GM18505 (cell line): Measurements from ENCODE around the gene PARD6G.

Experiments
- ATAC-seq: cut with Tn5 transposase; IDR thresholded peaks from one replicate; pipeline ENCODE4 v1.9.1; 2021; ENCODE audit not compliant: unreplicated experiment
- POLR2A ChIP-seq: IDR thresholded peaks from 4 replicates; pipeline ENCODE4 v1.6.1; 2011; ENCODE audit warnings: borderline replicate concordance; ENCODE audit not compliant: insufficient read depth, insufficient read length; ENCODE audit errors: extremely low read depth

The PARD6G gene

GRCh38 chr18:80161781-80162417 lies 85.4 kb downstream of the PARD6G start:
- no peak for TF ChIP-seq POLR2A
- ATAC-seq, result no peak

- no peak for TF ChIP-seq POLR2A
- ATAC-seq, result no peak
These were observed 87.3 kb downstream of the PARD6G start for GRCh38 chr18:80159713-80160636.

GRCh38 chr18:80158365-80158764 lies 88.9 kb downstream of the PARD6G start:
- ATAC-seq, result no peak
- no peak for TF ChIP-seq POLR2A

GRCh38 chr18:80157708-80158343 lies 89.5 kb downstream of the PARD6G start:
- ATAC-seq, result no peak
- no peak for TF ChIP-seq POLR2A

- TF ChIP-seq POLR2A, result no peak
- peak; percentile 55 for ATAC-seq
These were observed 93.0 kb downstream of the PARD6G start for GRCh38 chr18:80154293-80154692.

GRCh38 chr18:80149667-80150066 lies 97.6 kb downstream of the PARD6G start:
- TF ChIP-seq POLR2A, result no peak
- no peak for ATAC-seq

- no peak for TF ChIP-seq POLR2A
- ATAC-seq, result no peak
These were observed 98.8 kb downstream of the PARD6G start for GRCh38 chr18:80148326-80149199.

GRCh38 chr18:80147418-80148325 lies 99.6 kb downstream of the PARD6G start:
- ATAC-seq, result peak; percentile 77
- TF ChIP-seq POLR2A, result peak; percentile 51

GRCh38 chr18:80147037-80147417 lies 100.3 kb downstream of the PARD6G start:
- TF ChIP-seq POLR2A, result no peak
- ATAC-seq, result peak; percentile 33

GRCh38 chr18:80145196-80145804 lies 102.0 kb downstream of the PARD6G start:
- TF ChIP-seq POLR2A, result no peak
- ATAC-seq, result no peak

GRCh38 chr18:80143881-80144280 lies 103.4 kb downstream of the PARD6G start:
- ATAC-seq, result no peak
- TF ChIP-seq POLR2A, result no peak
